ENCODE measurements around the gene RPRD1B. TPM values are rescaled to one million over a fixed set of nuclear protein-coding genes. Genes with fewer than 3 reads are reported as not detected.

Gene RPRD1B
- polyA plus RNA-seq, 2 of the 4 experiments (the other 2 are of a cell fraction), result 16.4 to 28.4 TPM

- peak overlapping the region in 1 of 2 experiments; percentile 59; a peak in 2 of 6 replicates for H3K27ac ChIP-seq
- ChIA-PET POLR2A (no interaction called here), CTCF (interaction anchor here (1.2 to 2.1 kb wide), 6 partner anchors 9 to 423 kb away, joined by 3 to 8 read pairs (median 4); partner anchors contain the start of gene VSTM2L)
- H3K4me3 ChIP-seq, result no peak overlapping the region
- ATAC-seq (no peak), FAIRE-seq (no peak), DNase-seq (ENCODE audit: low read depth in 1 of 2, low spot score in 1 of 2) (no peak)
- 84% methylated on average over 11 of the region's 12 CpGs for WGBS (ENCODE audit: missing lambda C conversion rate)
- peaks cover 49% of the 10 kb centered on the region for H3K4me1 ChIP-seq
- peak overlapping the region; percentile 29; the same call in 1 of the 3 replicates for H3K4me2 ChIP-seq
- no peak for TF ChIP-seq HOXB13 (CRISPR knock-in tag; IDR thresholded peaks at IDR 0.05; ENCODE audit: low read depth)
- TF ChIP-seq RCOR1 (IDR thresholded peaks at IDR 0.05; ENCODE audit: low read depth, low read length), result no peak
- no peak for TF ChIP-seq ZSCAN20 (CRISPR knock-in tag; IDR thresholded peaks at IDR 0.05)
- no peak for TF ChIP-seq JUNB (IDR thresholded peaks at IDR 0.05)
- TF ChIP-seq MAFK (IDR thresholded peaks at IDR 0.05; ENCODE audit: partially characterized antibody), result no peak
- TF ChIP-seq CBX8 (IDR thresholded peaks at IDR 0.05), result no peak
- no peak for TF ChIP-seq TP53 (CRISPR knock-in tag; IDR thresholded peaks at IDR 0.05)
- TF ChIP-seq BHLHE40 (IDR thresholded peaks at IDR 0.05; ENCODE audit: low read depth, low read length), result no peak
- TF ChIP-seq PHF8 (IDR thresholded peaks at IDR 0.05; ENCODE audit: borderline replicate concordance, low read depth), result no peak
- TF ChIP-seq E2F6 (IDR thresholded peaks at IDR 0.05; ENCODE audit: borderline replicate concordance, low read depth), result no peak
- no peak for TF ChIP-seq EP300 (IDR thresholded peaks at IDR 0.05)
- TF ChIP-seq RAD21 (conservative IDR thresholded peaks at IDR 0.05 in 1 of 2, IDR thresholded peaks at IDR 0.05 in 1 of 2), result no peak
- no peak for TF ChIP-seq HOXB5 (CRISPR knock-in tag; IDR thresholded peaks at IDR 0.05)
- TF ChIP-seq ZFP36 (IDR thresholded peaks at IDR 0.05; ENCODE audit: borderline replicate concordance, partially characterized antibody), result no peak
- no peak for TF ChIP-seq POLR2A (IDR thresholded peaks at IDR 0.05; ENCODE audit: low read length)
- no peak for TF ChIP-seq CEBPB (IDR thresholded peaks at IDR 0.05)
- H3K9me3 ChIP-seq, result no peaks in the 10 kb centered on the region
These were observed 45.8 kb upstream of the RPRD1B start for GRCh38 chr20:37987602-37988290.

GRCh38 chr20:37988306-37988954 lies 45.1 kb upstream of the RPRD1B start:
- no peak for FAIRE-seq

More at GRCh38 chr20:37988306-37988954, 45.1 kb upstream of the RPRD1B start:
- Histone ChIP-seq H3K4me2 (no peak overlapping the region), H3K27ac (peak overlapping the region in 1 of 2 experiments; percentile 59; a peak in 1 of 6 replicates), H3K4me1 (peaks cover 55% of the 10 kb centered on the region), H3K4me3 (no peak overlapping the region), H3K9me3 (no peaks in the 10 kb centered on the region)
- TF ChIP-seq EHMT2 (IDR thresholded peaks at IDR 0.05; ENCODE audit: low read depth), result no peak
- TF ChIP-seq POLR2A (IDR thresholded peaks at IDR 0.05; ENCODE audit: low read length), result no peak
- TF ChIP-seq ZNF302 (CRISPR knock-in tag; IDR thresholded peaks at IDR 0.05), result no peak
- TF ChIP-seq POLR2AphosphoS2 (conservative IDR thresholded peaks at IDR 0.05; ENCODE audit: low read length), result no peak
- TF ChIP-seq ATOH8 (CRISPR knock-in tag; IDR thresholded peaks at IDR 0.05; ENCODE audit: low read depth), result no peak
- no peak for TF ChIP-seq FOXS1 (CRISPR knock-in tag; IDR thresholded peaks at IDR 0.05)
- TF ChIP-seq RARB (CRISPR knock-in tag; IDR thresholded peaks at IDR 0.05), result no peak
- no peak for TF ChIP-seq KDM1A (IDR thresholded peaks at IDR 0.05; ENCODE audit: low read depth)
- no peak for TF ChIP-seq HOXA7 (CRISPR knock-in tag; IDR thresholded peaks at IDR 0.05)
- TF ChIP-seq NFE2L2 (conservative IDR thresholded peaks at IDR 0.05; ENCODE audit: low read length), result no peak
- no peak for TF ChIP-seq EP300 (IDR thresholded peaks at IDR 0.05)
- TF ChIP-seq RCOR1 (IDR thresholded peaks at IDR 0.05; ENCODE audit: low read depth, low read length), result no peak
- WGBS (ENCODE audit: missing lambda C conversion rate), result 94% methylated on average over 5 of the region's 5 CpGs
- CTCF ChIA-PET, result interaction anchor here (1.2 to 2.0 kb wide), 5 partner anchors 9 to 424 kb away, joined by 3 to 8 read pairs (median 3); partner anchors contain the start of gene VSTM2L
- DNase-seq (ENCODE audit: low read depth in 1 of 2, low spot score in 1 of 2) (no peak), ATAC-seq (no peak)
- POLR2A ChIA-PET, result no interaction called here

All from A549 (cell line).